Activated naive CD4-positive, alpha-beta T cell treated with anti-CD3 and anti-CD28 coated beads, Interleukin-2, amount 50 U/mL, for 72 hours (primary cell): ENCODE results near the gene PCP4L1. TPM values are rescaled to one million over a fixed set of nuclear protein-coding genes. Genes with fewer than 3 reads are reported as not detected.

ENCODE experiments used
- ATAC-seq, 2 donors: fragments of 150-1000 bp; cut with Tn5 transposase; 2 replicates each; pipeline ENCODE4 v1.10.0; 2021; ENCODE audit warnings: mild to moderate bottlenecking in 2 of 2, moderate library complexity in 2 of 2
- DNase-seq, 2 donors: peaks; one replicate each; pipeline ENCODE4 v3.0.0; 2021 to 2022; ENCODE audit warnings: low spot score in 2 of 2
- H3K27ac Mint-ChIP-seq, 2 donors: one replicate each; pipeline ENCODE4 v1.8.0; 2022; ENCODE audit warnings: mild to moderate bottlenecking in 2 of 2, mixed read lengths in 2 of 2
- H3K36me3 Mint-ChIP-seq, 2 donors: one replicate each; pipeline ENCODE4 v1.8.0; 2022; ENCODE audit warnings: mixed read lengths in 2 of 2
- H3K9me3 Mint-ChIP-seq, 2 donors: one replicate each; pipeline ENCODE4 v1.8.0; 2022; ENCODE audit warnings: mixed read lengths in 2 of 2
- total RNA-seq, 2 donors: library from RNA; stranded (reverse); gene quantifications; one replicate each; pipeline ENCODE4 v1.2.3, GENCODE V29; 2022

PCP4L1 gene
- total RNA-seq, 2 donors from 2014 or later, result 0.97 TPM; not detected in 1

GRCh38 chr1:161287482-161288054 lies 29.0 kb downstream of the PCP4L1 start:
- no peaks in the 10 kb centered on the region for H3K9me3 Mint-ChIP-seq
- ATAC-seq, result no peak
- no peak overlapping the region for H3K27ac Mint-ChIP-seq
- H3K36me3 Mint-ChIP-seq, result no peaks in the 10 kb centered on the region
- DNase-seq, result no peak

GRCh38 chr1:161290779-161291178 lies 32.2 kb downstream of the PCP4L1 start:
- no peaks in the 10 kb centered on the region for H3K36me3 Mint-ChIP-seq
- peak overlapping the region in 1 of 2 donors; percentile 53 for H3K27ac Mint-ChIP-seq
- ATAC-seq, result no peak
- DNase-seq, result no peak
- H3K9me3 Mint-ChIP-seq, result no peaks in the 10 kb centered on the region

DNA sequence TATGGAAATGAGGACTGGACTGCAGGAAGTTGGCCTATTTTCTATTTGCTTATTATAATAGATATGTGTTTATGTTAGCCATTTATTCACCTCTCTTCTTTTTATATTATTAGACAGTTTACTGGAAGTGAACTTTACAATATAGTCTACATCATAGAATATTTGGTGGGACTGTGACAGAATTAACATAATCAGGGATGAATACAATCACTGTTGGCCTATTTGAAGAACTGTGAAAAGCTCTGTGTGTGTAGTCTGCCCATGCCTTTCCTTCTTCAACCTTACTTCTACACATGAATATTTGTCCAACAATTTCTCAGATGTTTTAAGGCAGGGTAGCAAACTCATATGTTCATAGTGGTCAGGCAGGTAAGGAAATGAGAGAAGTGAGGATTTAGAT lies 38.9 kb downstream of the PCP4L1 start:
- H3K27ac Mint-ChIP-seq, result no peak overlapping the region
- ATAC-seq (no peak), DNase-seq (no peak)
- H3K36me3 Mint-ChIP-seq, result no peaks in the 10 kb centered on the region
- no peaks in the 10 kb centered on the region for H3K9me3 Mint-ChIP-seq

GRCh38 chr1:161298116-161298515 lies 39.6 kb downstream of the PCP4L1 start:
- Mint-ChIP-seq H3K36me3 (no peaks in the 10 kb centered on the region), H3K27ac (no peak overlapping the region), H3K9me3 (no peaks in the 10 kb centered on the region)
- ATAC-seq, result no peak
- DNase-seq, result no peak

- H3K36me3 Mint-ChIP-seq, result no peaks in the 10 kb centered on the region
- H3K9me3 Mint-ChIP-seq, result no peaks in the 10 kb centered on the region
- H3K27ac Mint-ChIP-seq, result no peak overlapping the region
- ATAC-seq, result no peak
- no peak for DNase-seq
Observed at GRCh38 chr1:161299347-161299746, 40.8 kb downstream of the PCP4L1 start.

DNA sequence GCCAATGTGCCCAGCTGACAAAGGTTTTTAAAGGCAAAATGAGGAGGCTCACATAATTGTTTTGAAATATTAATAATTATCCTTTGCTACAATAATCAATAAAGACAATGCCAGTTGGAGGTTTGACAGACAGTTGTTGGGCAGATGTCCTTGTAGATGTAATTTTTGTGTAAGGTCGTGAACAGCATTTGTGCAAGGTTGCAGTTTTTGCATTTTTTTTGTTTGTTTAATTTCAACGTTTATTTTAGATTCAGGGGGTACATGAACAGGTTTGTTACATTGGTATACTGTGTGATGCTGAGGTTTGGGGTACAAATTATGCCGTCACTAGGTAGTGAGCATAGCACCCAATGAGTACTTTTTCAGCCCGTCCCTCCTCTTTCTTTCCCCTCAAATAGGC lies 41.9 kb downstream of the PCP4L1 start:
- H3K36me3 Mint-ChIP-seq, result peaks cover 0 to under 1% of the 10 kb centered on the region in 2 donors
- no peaks in the 10 kb centered on the region for H3K9me3 Mint-ChIP-seq
- no peak overlapping the region for H3K27ac Mint-ChIP-seq
- ATAC-seq (no peak), DNase-seq (no peak)

DNA sequence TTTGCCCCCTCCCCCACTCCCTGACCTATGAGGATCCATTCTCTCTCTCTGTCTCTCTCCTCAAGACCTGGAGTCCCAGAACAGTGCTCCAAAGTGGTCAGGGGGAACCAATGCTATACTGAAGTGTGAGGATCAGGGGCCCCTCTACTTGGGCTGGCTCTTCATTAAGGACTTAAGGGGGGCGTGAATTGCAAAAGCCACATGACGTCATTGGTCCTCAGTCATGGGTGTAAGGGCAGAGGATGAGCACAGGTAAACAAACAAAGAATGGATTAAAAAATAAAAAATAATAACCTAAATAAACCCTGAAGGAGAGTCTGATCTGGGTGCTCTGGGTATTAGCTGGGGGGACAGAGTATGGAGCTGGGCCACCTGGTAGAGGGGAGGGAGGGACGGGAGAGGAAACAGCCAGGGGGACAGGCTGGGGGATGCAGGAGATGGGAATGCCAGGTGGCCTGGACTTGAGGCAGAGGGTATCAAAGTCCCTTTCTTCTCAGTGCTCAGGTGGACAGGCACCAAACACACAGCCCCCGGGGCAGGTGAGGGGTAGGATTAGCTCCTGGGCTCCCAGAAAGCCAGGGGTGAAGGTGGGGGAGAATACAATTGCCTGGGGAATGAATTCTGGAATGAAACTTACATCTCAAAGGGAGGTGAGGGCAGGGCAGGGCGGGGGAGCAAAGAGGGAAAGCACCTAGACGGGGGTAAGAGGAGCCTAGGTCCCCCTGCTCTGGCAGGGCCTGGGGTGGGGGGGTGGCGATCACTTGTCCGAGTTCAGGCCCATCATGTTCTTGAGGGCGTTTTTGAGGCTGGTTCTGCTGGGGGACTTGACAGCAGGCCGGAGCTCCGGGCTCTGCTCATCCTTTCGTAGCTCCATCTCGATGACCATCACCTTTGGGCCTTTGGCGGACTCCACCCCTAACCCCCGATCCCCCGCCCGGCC lies 46.7 kb downstream of the PCP4L1 start:
- DNase-seq (no peak), ATAC-seq (peak in 1 of 2 donors; percentile 39)
- Mint-ChIP-seq H3K27ac (peak overlapping the region; percentile 94), H3K9me3 (no peaks in the 10 kb centered on the region), H3K36me3 (peaks cover 5 to 7% of the 10 kb centered on the region in 2 donors)

- Mint-ChIP-seq H3K9me3 (no peaks in the 10 kb centered on the region), H3K27ac (peak overlapping the region; percentile 94), H3K36me3 (peaks cover 5 to 7% of the 10 kb centered on the region in 2 donors)
- DNase-seq (peak; percentile 77 to 86), ATAC-seq (peak; percentile 88 to 97)
Observed at GRCh38 chr1:161305867-161306519, 47.4 kb downstream of the PCP4L1 start.

GRCh38 chr1:161307230-161307768 lies 48.8 kb downstream of the PCP4L1 start:
- Mint-ChIP-seq H3K9me3 (no peaks in the 10 kb centered on the region), H3K27ac (peak overlapping the region in 1 of 2 donors; percentile 94), H3K36me3 (peaks cover 5 to 7% of the 10 kb centered on the region in 2 donors)
- DNase-seq (no peak), ATAC-seq (peak in 1 of 2 donors; percentile 12)

- H3K27ac Mint-ChIP-seq, result no peak overlapping the region
- H3K9me3 Mint-ChIP-seq, result no peaks in the 10 kb centered on the region
- DNase-seq (no peak), ATAC-seq (no peak)
- peaks cover 5 to 7% of the 10 kb centered on the region in 2 donors for H3K36me3 Mint-ChIP-seq
Observed at GRCh38 chr1:161307892-161308638, 49.5 kb downstream of the PCP4L1 start.

GRCh38 chr1:161309868-161310267 lies 51.3 kb downstream of the PCP4L1 start, which contains the start of gene MPZ:
MPZ (minus strand) TSS chr1:161309968; CDS start chr1:161309905, 63 bp downstream.
- no peak within 1 kb of the TSS for H3K27ac Mint-ChIP-seq
- peaks cover 13 to 14% of the 10 kb centered on the region in 2 donors for H3K36me3 Mint-ChIP-seq
- H3K9me3 Mint-ChIP-seq, result no peaks in the 10 kb centered on the region
- DNase-seq (no peak), ATAC-seq (no peak)

GRCh38 chr1:161311595-161312181 lies 53.1 kb downstream of the PCP4L1 start:
- Mint-ChIP-seq H3K27ac (no peak overlapping the region), H3K36me3 (peaks cover 6 to 15% of the 10 kb centered on the region in 2 donors), H3K9me3 (no peaks in the 10 kb centered on the region)
- DNase-seq (no peak), ATAC-seq (no peak)

DNA sequence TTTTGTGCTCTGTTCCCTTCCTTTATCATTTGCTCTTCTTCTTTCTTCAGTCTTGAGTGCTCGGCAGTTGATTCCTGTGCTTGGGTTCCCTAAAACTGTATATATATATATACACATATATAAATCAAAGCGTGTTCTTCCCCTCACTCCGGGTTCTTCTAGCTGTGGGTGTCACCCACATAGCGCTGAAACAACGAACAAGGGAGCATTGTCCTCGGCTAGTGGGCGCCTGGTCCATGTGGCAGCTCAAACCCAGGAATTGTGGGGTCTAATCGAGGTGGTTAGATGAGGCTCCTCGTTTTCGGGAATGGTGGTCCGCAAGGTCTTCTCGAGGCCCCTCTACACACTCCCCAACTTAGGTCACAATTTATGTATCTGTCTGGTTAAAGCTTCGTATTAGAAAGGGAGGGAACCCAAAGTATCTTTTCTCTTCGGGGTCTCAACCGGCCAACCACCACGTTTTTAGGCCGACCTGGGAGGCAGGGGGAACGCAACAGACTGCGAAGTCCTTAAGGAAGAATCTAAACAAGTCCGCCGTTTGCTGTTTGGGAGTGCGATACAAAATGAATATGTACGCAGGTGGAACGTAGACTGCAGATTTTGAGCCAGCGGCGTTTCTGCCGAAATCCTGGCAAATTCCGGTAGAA lies 55.1 kb downstream of the PCP4L1 start:
- ATAC-seq (peak in 1 of 2 donors; percentile 2), DNase-seq (no peak)
- no peaks in the 10 kb centered on the region for H3K9me3 Mint-ChIP-seq
- peaks cover 6 to 15% of the 10 kb centered on the region in 2 donors for H3K36me3 Mint-ChIP-seq
- H3K27ac Mint-ChIP-seq, result peak overlapping the region; percentile 99

DNA sequence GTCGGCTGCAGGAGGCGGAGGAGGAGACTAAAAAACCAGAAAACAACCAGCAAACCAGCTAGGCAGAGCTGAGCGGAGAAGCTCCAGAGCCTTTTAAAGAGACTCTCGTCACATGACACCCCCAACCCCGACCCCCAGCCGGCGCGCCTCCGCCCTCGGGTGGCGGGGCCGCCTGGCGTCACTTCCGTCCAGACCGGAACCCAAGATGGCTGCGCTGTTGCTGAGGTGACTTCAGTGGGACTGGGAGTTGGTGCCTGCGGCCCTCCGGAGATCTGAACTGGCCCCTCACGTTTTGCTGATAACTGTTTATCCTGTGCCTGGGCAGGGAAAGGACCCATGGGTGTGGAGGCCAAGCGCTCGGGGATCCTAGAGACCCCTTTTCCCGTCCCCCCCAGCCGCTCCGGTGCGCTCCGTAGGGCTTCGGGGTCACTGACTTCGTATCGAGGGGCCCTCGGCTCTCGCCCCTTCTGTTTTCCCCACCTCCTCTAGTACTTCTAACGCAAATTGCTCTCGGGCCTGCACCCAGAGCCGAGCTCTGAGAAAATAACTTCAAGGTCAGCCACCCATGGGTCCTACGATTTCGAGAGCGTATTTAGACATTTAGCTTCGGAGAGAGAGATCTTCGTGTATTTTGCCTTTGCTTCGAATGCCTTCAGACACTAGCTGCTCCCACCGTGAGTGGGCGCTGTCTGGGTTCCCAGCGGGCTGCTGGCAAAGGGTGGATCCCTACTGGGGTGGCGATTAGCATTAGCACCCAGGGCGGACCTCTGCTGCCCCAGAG lies 55.8 kb downstream of the PCP4L1 start, which contains the start of gene SDHC:
SDHC (plus strand) TSS at position 181 of the 781 bp plus-strand sequence; CDS start at position 206, 25 bp downstream.
- no peaks in the 10 kb centered on the region for H3K9me3 Mint-ChIP-seq
- peak; percentile 88 for DNase-seq
- ATAC-seq, result peak; percentile 99 to 100
- peak within 1 kb of the TSS; percentile 99 for H3K27ac Mint-ChIP-seq
- peaks cover 6 to 15% of the 10 kb centered on the region in 2 donors for H3K36me3 Mint-ChIP-seq
